Stomach (tissue), 9 donors: ENCODE measurements around the gene POLH. TPM values are rescaled to one million over a fixed set of nuclear protein-coding genes. Genes with fewer than 3 reads are reported as not detected.
"Not testable (repeated sequence)": the region's sequence is repeated elsewhere in the genome, so short reads cannot be mapped to it uniquely, and the experiment has no call there.

Experiments
- DNase-seq, 2 donors: peaks; one replicate each; pipeline versions ENCODE4 v3.0.0 to v3.0.0-alpha.2; 2013 to 2019
- H3K27ac ChIP-seq, 5 donors: fragments of 200-600 bp in 4 of 5; sonication (generic) in 4 of 5; one replicate each; pipeline ENCODE4 v1.5.1; 2013 to 2019; ENCODE audit warnings: mild to moderate bottlenecking in 1 of 5, moderate library complexity in 1 of 5
- H3K27me3 ChIP-seq, 3 donors: fragments of 200-600 bp; sonication (generic); one replicate each; pipeline ENCODE4 v1.5.1; 2017 to 2019; ENCODE audit warnings: mixed run types in 1 of 3
- H3K36me3 ChIP-seq, 4 donors: fragments of 200-600 bp; sonication (generic); 1 replicate in 3 of 4; 2 replicates in 1 of 4; pipeline ENCODE4 v1.5.1; 2016 to 2019
- H3K4me1 ChIP-seq, 4 donors: fragments of 200-600 bp; sonication (generic); one replicate each; pipeline ENCODE4 v1.5.1; 2016 to 2019
- H3K4me3 ChIP-seq, 4 donors: fragments of 200-600 bp; sonication (generic) in 3 of 4; one replicate each; pipeline ENCODE4 v1.5.1; 2016 to 2019; ENCODE audit warnings: mild to moderate bottlenecking in 1 of 4
- H3K9me3 ChIP-seq, 4 donors: fragments of 200-600 bp; sonication (generic); one replicate each; pipeline ENCODE4 v1.5.1; 2016 to 2019
- EP300 ChIP-seq: sonication (generic); formaldehyde crosslinking; IDR thresholded peaks from one replicate; pipeline ENCODE4 v1.6.1; 2017; ENCODE audit warnings: antibody characterized with exemption
- POLR2A ChIP-seq, 4 donors: fragments of 450-650 bp; IDR thresholded peaks; one replicate each; pipeline ENCODE4 v1.6.1; 2016; ENCODE audit warnings: antibody characterized with exemption in 4 of 4, control low read depth in 2 of 4, mild to moderate bottlenecking in 1 of 4, moderate library complexity in 1 of 4
- POLR2AphosphoS5 ChIP-seq, 3 donors: sonication (generic); formaldehyde crosslinking; IDR thresholded peaks; one replicate each; pipeline ENCODE4 v1.6.1; 2016; ENCODE audit warnings: antibody characterized with exemption in 3 of 3
- WGBS, 5 donors: extraction: QIAGEN DNeasy Blood & Tissue Kit in 3 of 5; methylation state at CpG; one replicate each; pipeline versions ENCODE4 v1.1.5 to v1.1.7; 2013 to 2018; 5-methylcytosine and 5-hydroxymethylcytosine counted together
- intact Hi-C: fragments of 100-400 bp; cut with DNase I; formaldehyde crosslinking; loops from one replicate; pipeline ENCODE4 v1.15.1; 2023; ENCODE audit warnings: low total_unique reads
- polyA plus RNA-seq, 3 donors: library from polyadenylated mRNA; stranded (reverse); fragments of 200-250 nt; gene quantifications; one replicate each; pipeline ENCODE4 v1.2.3, GENCODE V29; 2013
- total RNA-seq, 5 donors: library from RNA; depleted of rRNA; stranded (reverse); fragments of >200 nt; gene quantifications; one replicate each; pipeline versions ENCODE4 v1.1.0 to v1.2.3, GENCODE V29; 2014 to 2016
- TF ChIP-seq, protein P1 (sequence below), 7 experiments: fragments of 450-650 bp in 4 of 7; fragments of 200-600 bp in 3 of 7; sonication (generic) in 3 of 7; IDR thresholded peaks; one replicate each; pipeline ENCODE4 v1.5.1; 2016 to 2019; ENCODE audit warnings: antibody characterized with exemption in 7 of 7, control low read depth in 2 of 7, mild to moderate bottlenecking in 1 of 7
- donor health status: healthy with polysubstance abuse.
- donor health status: Bipolar disorder and iron deficiency.
- donor health status: healthy.

The POLH gene
- total and polyA plus RNA-seq, 8 donors, result 1.8 to 47.8 (median 6.8) TPM

DNA sequence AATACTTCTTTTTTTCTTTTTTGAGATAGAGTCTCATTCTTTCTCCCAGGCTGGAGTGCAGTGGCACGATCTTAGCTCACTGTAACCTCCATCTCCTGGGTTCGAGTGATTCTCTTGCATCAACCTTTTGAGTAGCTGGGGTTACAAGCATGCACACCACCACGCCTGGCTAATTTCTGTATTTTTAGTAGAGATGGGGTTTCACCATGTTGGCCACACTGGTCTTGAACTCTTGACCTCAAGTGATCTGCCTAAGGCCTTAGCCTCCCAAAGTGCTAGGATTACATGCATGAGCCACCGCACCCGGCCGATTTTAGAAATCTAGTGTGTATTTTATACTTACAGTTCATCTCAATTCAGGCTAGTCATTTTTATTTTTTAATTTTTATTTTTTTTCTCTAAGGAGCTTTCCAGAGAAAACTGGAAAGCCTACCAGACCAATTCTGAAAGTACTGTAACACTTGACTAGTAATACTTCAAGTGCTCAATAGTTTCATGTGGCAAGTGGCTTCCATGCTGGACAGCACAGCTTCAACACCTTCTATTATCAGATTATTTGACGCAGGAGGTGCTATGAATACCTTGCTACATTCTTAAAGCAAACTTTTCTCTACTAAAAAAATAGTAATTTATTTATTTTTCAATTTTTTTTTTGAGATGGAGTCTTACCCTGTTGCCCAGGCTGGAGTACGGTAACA, 34.1 kb upstream of the POLH start:
- peaks cover 49 to 96% (median 95%) of the 10 kb centered on the region in 4 donors for H3K36me3 ChIP-seq
- no peaks in the 10 kb centered on the region for H3K4me1 ChIP-seq
- WGBS, 5 donors, result 94 to 96% (median 95%) methylated on average over 8 of the region's 8 CpGs
- no peak for DNase-seq
- H3K9me3 ChIP-seq, result no peaks in the 10 kb centered on the region
- no peak overlapping the region for H3K27ac ChIP-seq
- no peaks in the 10 kb centered on the region for H3K27me3 ChIP-seq
- TF ChIP-seq, protein P1, sequence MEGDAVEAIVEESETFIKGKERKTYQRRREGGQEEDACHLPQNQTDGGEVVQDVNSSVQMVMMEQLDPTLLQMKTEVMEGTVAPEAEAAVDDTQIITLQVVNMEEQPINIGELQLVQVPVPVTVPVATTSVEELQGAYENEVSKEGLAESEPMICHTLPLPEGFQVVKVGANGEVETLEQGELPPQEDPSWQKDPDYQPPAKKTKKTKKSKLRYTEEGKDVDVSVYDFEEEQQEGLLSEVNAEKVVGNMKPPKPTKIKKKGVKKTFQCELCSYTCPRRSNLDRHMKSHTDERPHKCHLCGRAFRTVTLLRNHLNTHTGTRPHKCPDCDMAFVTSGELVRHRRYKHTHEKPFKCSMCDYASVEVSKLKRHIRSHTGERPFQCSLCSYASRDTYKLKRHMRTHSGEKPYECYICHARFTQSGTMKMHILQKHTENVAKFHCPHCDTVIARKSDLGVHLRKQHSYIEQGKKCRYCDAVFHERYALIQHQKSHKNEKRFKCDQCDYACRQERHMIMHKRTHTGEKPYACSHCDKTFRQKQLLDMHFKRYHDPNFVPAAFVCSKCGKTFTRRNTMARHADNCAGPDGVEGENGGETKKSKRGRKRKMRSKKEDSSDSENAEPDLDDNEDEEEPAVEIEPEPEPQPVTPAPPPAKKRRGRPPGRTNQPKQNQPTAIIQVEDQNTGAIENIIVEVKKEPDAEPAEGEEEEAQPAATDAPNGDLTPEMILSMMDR (IDR thresholded peaks at IDR 0.05), result no peak
- TF ChIP-seq POLR2A (IDR thresholded peaks at IDR 0.05) (no peak), POLR2AphosphoS5 (IDR thresholded peaks at IDR 0.05) (no peak), EP300 (no peak)
- intact Hi-C loops, result no loop called here
- no peak overlapping the region for H3K4me3 ChIP-seq

DNA sequence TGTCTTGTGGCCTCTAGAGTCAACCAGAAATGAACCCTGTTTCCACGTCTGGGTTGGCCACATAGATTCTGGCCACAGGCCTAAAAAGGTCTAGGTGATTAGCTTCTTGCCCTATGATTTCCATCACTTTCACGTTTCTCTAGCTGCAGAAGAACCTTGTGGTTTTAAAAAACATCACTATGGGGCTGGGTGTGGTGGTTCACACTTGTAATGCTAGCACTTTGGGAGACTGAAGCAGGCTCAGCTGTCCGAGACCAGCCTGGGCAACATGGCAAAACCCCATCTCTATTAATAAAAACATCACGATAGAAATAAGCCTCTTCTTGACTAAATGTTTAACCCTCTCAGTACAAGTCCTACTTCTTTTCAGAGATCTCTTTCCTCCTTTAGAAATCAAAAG, 31.5 kb upstream of the POLH start:
- no peak for DNase-seq
- Histone ChIP-seq H3K27ac (no peak overlapping the region), H3K36me3 (peaks cover 55 to 100% (median 99%) of the 10 kb centered on the region in 4 donors), H3K4me3 (no peak overlapping the region), H3K4me1 (no peaks in the 10 kb centered on the region), H3K9me3 (no peaks in the 10 kb centered on the region), H3K27me3 (no peaks in the 10 kb centered on the region)
- WGBS, 5 donors, result 53 to 74% (median 58%) methylated on average over 4 of the region's 4 CpGs
- intact Hi-C loops, result no loop called here
- TF ChIP-seq POLR2AphosphoS5 (IDR thresholded peaks at IDR 0.05) (no peak), POLR2A (IDR thresholded peaks at IDR 0.05) (no peak), EP300 (no peak)
- TF ChIP-seq, protein P1 (IDR thresholded peaks at IDR 0.05), result no peak

DNA sequence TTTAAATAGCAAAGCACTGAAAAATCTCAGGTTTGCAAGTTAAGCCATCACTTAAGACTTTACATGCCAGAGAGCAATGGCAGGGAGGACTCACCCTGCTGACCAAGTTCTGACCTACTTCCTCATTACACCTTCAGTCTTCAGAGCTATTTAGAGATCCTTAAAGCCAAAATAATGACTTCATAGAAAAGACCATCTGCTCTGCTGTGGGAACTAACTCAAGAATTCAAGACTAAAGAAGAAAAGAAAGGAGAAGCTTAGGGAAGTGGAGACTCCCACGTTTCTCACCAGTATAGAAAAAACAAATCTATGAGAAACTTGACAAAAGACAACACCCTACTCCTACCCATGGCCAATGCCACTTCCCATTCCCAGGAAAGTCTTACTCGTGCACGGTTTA, 28.8 kb upstream of the POLH start:
- no peak overlapping the region for H3K27ac ChIP-seq
- TF ChIP-seq EP300 (no peak), POLR2AphosphoS5 (IDR thresholded peaks at IDR 0.05) (no peak), POLR2A (IDR thresholded peaks at IDR 0.05) (no peak)
- TF ChIP-seq, protein P1 (IDR thresholded peaks at IDR 0.05), result no peak
- intact Hi-C loops, result no loop called here
- DNase-seq, result no peak
- no peaks in the 10 kb centered on the region for H3K4me1 ChIP-seq
- no peaks in the 10 kb centered on the region for H3K9me3 ChIP-seq
- H3K27me3 ChIP-seq, result no peaks in the 10 kb centered on the region
- 86 to 91% (median 89%) methylated on average over 3 of the region's 3 CpGs for WGBS, 5 donors
- H3K4me3 ChIP-seq, result no peak overlapping the region
- H3K36me3 ChIP-seq, result peaks cover 63 to 100% (median 100%) of the 10 kb centered on the region in 4 donors

DNA sequence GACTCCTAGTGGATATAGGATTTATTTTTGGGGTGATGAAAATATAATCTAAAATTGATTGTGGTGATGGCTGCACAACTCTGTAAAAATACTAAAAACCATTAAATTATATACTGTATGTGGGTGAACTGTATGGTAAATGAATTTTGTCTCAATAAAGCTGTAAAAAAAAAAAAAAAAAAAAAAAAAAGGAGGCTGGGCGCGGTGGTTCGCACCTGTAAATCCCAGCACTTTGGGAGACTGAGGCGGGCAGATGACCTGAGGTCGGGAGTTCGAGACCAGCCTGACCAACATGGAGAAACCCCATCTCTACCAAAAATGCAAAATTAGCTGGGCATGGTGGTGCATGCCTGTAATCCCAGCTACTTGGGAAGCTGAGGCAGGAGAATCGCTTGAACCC, 18.4 kb upstream of the POLH start:
- H3K27ac ChIP-seq, H3K9me3 ChIP-seq, H3K27me3 ChIP-seq, intact Hi-C loops, DNase-seq, H3K4me3 ChIP-seq, H3K4me1 ChIP-seq: not testable (repeated sequence)
- peaks cover 74 to 100% (median 100%) of the 10 kb centered on the region in 4 donors for H3K36me3 ChIP-seq
- 93 to 97% (median 96%) methylated on average over 7 of the region's 7 CpGs for WGBS, 5 donors

DNA sequence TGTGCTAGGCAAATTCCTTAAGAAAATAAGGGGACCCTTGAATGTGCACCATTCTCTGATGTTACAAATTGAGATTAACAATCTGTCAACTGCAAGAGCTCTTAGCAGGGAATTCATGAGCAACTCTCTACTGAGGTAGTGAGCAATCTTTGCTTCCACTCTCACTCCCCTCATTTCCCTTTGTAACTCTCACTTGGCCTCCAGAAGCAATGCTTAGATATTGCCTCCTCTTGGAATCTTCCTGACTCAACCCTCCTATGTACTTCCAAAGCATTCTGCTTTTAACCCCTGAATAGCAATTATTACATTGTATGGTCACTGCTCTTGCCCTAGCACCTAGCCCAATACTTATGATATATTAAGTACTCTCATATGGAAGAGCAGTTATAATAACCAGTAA, 16.7 kb upstream of the POLH start:
- H3K27me3 ChIP-seq, result no peaks in the 10 kb centered on the region
- no peak overlapping the region for H3K4me3 ChIP-seq
- no peaks in the 10 kb centered on the region for H3K9me3 ChIP-seq
- TF ChIP-seq, protein P1 (IDR thresholded peaks at IDR 0.05), result no peak
- TF ChIP-seq POLR2A (IDR thresholded peaks at IDR 0.05) (no peak), POLR2AphosphoS5 (IDR thresholded peaks at IDR 0.05) (no peak), EP300 (no peak)
- no peak for DNase-seq
- H3K4me1 ChIP-seq, result no peaks in the 10 kb centered on the region
- intact Hi-C loops, result no loop called here
- peaks cover 76 to 100% (median 100%) of the 10 kb centered on the region in 4 donors for H3K36me3 ChIP-seq
- H3K27ac ChIP-seq, result no peak overlapping the region
